Smooth muscle cell (in vitro differentiated cells): ENCODE measurements around the gene PLA2G4E. TPM values are rescaled to one million over a fixed set of nuclear protein-coding genes. Genes with fewer than 3 reads are reported as not detected.
A peak's percentile ranks its signal among the peaks of the same experiment; 100 is the strongest.

Experiments
- DNase-seq: peaks from one replicate; lab custom pipeline; 2025; ENCODE audit not compliant: unreplicated experiment; lab: John Stamatoyannopoulos, UW
- H2AFZ ChIP-seq: fragments of 200-600 bp; sonication (generic); 2 replicates; pipeline ENCODE4 v1.6.0; 2016; ENCODE audit warnings: antibody characterized with exemption, low read depth, mild to moderate bottlenecking
- H3F3A ChIP-seq: fragments of 200-600 bp; sonication (generic); 2 replicates; pipeline ENCODE4 v1.6.0; 2017; ENCODE audit warnings: antibody characterized with exemption, low read depth
- H3K27ac ChIP-seq: fragments of 200-600 bp; sonication (generic); 2 replicates; pipeline ENCODE4 v1.5.1; 2016; ENCODE audit warnings: low read depth, mild to moderate bottlenecking
- H3K27me3 ChIP-seq: fragments of 200-600 bp; sonication (generic); 2 replicates; pipeline ENCODE4 v1.6.1; 2016; ENCODE audit warnings: low read depth, mild to moderate bottlenecking
- H3K36me3 ChIP-seq: fragments of 200-600 bp; sonication (generic); 2 replicates; pipeline ENCODE4 v1.5.1; 2016; ENCODE audit warnings: low read depth
- H3K4me1 ChIP-seq: fragments of 200-600 bp; sonication (generic); 2 replicates; pipeline ENCODE4 v1.5.1; 2016; ENCODE audit warnings: low read depth
- H3K4me2 ChIP-seq: fragments of 200-600 bp; sonication (generic); 2 replicates; pipeline ENCODE4 v1.6.0; 2016; ENCODE audit warnings: mild to moderate bottlenecking
- H3K4me3 ChIP-seq: fragments of 200-600 bp; sonication (generic); 2 replicates; pipeline ENCODE4 v1.5.1; 2016; ENCODE audit warnings: mild to moderate bottlenecking
- H3K79me2 ChIP-seq: fragments of 200-600 bp; sonication (generic); 2 replicates; pipeline ENCODE4 v1.6.0; 2016; ENCODE audit warnings: low read depth, mild to moderate bottlenecking
- H3K9ac ChIP-seq: fragments of 200-600 bp; sonication (generic); 2 replicates; pipeline ENCODE4 v1.6.0; 2016; ENCODE audit warnings: low read depth
- H3K9me3 ChIP-seq: fragments of 200-600 bp; sonication (generic); replicated peaks from 2 replicates; pipeline ENCODE4 v1.5.1; 2016; ENCODE audit warnings: low read depth
- H4K20me1 ChIP-seq: fragments of 200-600 bp; sonication (generic); 2 replicates; pipeline ENCODE4 v1.6.0; 2016; ENCODE audit warnings: low read depth
- CTCF ChIP-seq: fragments of 200-600 bp; sonication (generic); IDR thresholded peaks from 2 replicates; pipeline ENCODE4 v1.5.1; 2017; ENCODE audit warnings: borderline replicate concordance, mild to moderate bottlenecking, antibody characterized with exemption; ENCODE audit not compliant: insufficient read depth, poor library complexity, severe bottlenecking
- WGBS: methylation state at CpG from one replicate; pipeline ENCODE4 v1.1.7; 2016; ENCODE audit warnings: low lambda C conversion rate; 5-methylcytosine and 5-hydroxymethylcytosine counted together
- polyA plus RNA-seq: library from polyadenylated mRNA; unstranded; fragments of >200 nt; fragmentation: Nextera tagmentation; extraction: Ambion mirVana; gene quantifications from 2 replicates; pipeline ENCODE4 v1.2.1, GENCODE V29; 2016
- total RNA-seq: library from RNA; depleted of rRNA; stranded (reverse); fragments of >200 nt; gene quantifications from 2 replicates; pipeline ENCODE4 v1.2.3, GENCODE V29; 2014

PLA2G4E gene
- total and polyA plus RNA-seq, 2 experiments from 2014 or later: 1.6 TPM; not detected in 1

GRCh38 chr15:41949401-41950126 lies 71.3 kb downstream of the PLA2G4E start:
- H3F3A ChIP-seq: peaks cover 7% of the 10 kb centered on the region
- DNase-seq: no peak
- H3K79me2 ChIP-seq: peaks cover under 1% of the 10 kb centered on the region
- H3K4me2 ChIP-seq: no peak overlapping the region
- WGBS: 56% methylated on average over 5 of the region's 5 CpGs
- TF ChIP-seq CTCF: no peak
- no peak overlapping the region for H3K4me3 ChIP-seq
- H2AFZ ChIP-seq: no peak overlapping the region
- peaks cover 9% of the 10 kb centered on the region for H3K4me1 ChIP-seq
- no peaks in the 10 kb centered on the region for H3K9me3 ChIP-seq
- peaks cover 29% of the 10 kb centered on the region for H4K20me1 ChIP-seq
- peaks cover 6% of the 10 kb centered on the region for H3K36me3 ChIP-seq
- no peak overlapping the region for H3K9ac ChIP-seq
- peak overlapping the region; percentile 14 for H3K27ac ChIP-seq
- no peaks in the 10 kb centered on the region for H3K27me3 ChIP-seq

- Histone ChIP-seq H3F3A (peaks cover 9% of the 10 kb centered on the region), H3K4me1 (peaks cover 16% of the 10 kb centered on the region), H3K4me2 (no peak overlapping the region), H3K9ac (no peak overlapping the region), H3K79me2 (no peaks in the 10 kb centered on the region), H2AFZ (no peak overlapping the region), H3K36me3 (peaks cover 5% of the 10 kb centered on the region), H3K4me3 (no peak overlapping the region), H4K20me1 (peaks cover 27% of the 10 kb centered on the region), H3K27me3 (no peaks in the 10 kb centered on the region), H3K9me3 (no peaks in the 10 kb centered on the region), H3K27ac (no peak overlapping the region)
- no peak for DNase-seq
- WGBS: 98% methylated on average over 3 of the region's 3 CpGs
- no peak for TF ChIP-seq CTCF
These were observed 72.4 kb downstream of the PLA2G4E start for GRCh38 chr15:41948490-41948889.

DNA sequence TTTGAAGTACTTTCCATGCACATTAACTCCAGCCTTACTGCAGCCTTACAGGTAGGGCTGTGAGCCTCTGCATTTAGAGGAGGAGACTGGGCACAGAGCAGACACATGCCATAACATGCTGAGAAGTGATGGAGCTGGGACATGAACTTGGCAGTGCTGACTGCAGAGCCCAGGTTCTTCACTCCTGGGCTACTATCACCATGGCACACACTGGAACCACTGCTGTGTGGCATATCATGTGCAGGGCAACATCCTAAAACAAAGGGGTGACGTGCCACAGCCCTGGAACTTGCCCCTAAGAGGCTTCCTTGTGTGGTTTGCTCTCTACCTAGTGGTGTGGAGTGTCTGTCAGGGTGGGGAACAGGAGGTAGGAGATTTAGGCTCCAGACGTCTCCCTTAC lies 73.9 kb downstream of the PLA2G4E start:
- Histone ChIP-seq H3K9ac (no peak overlapping the region), H3K36me3 (no peaks in the 10 kb centered on the region), H3K4me1 (peaks cover 19% of the 10 kb centered on the region), H4K20me1 (peaks cover 27% of the 10 kb centered on the region), H3K9me3 (no peaks in the 10 kb centered on the region), H3K4me2 (peak overlapping the region; percentile 19), H2AFZ (no peak overlapping the region), H3K79me2 (no peaks in the 10 kb centered on the region), H3K4me3 (no peak overlapping the region), H3F3A (peaks cover 9% of the 10 kb centered on the region), H3K27ac (no peak overlapping the region), H3K27me3 (no peaks in the 10 kb centered on the region)
- 94% methylated on average over 2 of the region's 2 CpGs for WGBS
- DNase-seq: no peak
- TF ChIP-seq CTCF: no peak

GRCh38 chr15:41945731-41946130 lies 75.1 kb downstream of the PLA2G4E start:
- WGBS: 67% methylated on average over 11 of the region's 11 CpGs
- Histone ChIP-seq H3K4me2 (peak overlapping the region; percentile 82), H3K9me3 (no peaks in the 10 kb centered on the region), H3K27me3 (no peaks in the 10 kb centered on the region), H3F3A (peaks cover 9% of the 10 kb centered on the region), H4K20me1 (peaks cover 24% of the 10 kb centered on the region), H3K27ac (no peak overlapping the region), H2AFZ (no peak overlapping the region), H3K4me1 (peaks cover 32% of the 10 kb centered on the region), H3K4me3 (no peak overlapping the region), H3K79me2 (no peaks in the 10 kb centered on the region), H3K9ac (no peak overlapping the region), H3K36me3 (no peaks in the 10 kb centered on the region)
- no peak for DNase-seq
- TF ChIP-seq CTCF: no peak
